GM12801 (cell line): ENCODE data around the gene IFIT5.

Source experiments
- TF ChIP-seq, protein P1 (sequence below): IDR thresholded peaks from one replicate; pipeline ENCODE4 v1.5.1; 2011; ENCODE audit warnings: control low read depth; ENCODE audit not compliant: insufficient read length; ENCODE audit errors: extremely low read depth

IFIT5 gene

GRCh38 chr10:89438525-89438924 is 24.2 kb downstream of the IFIT5 start:
- TF ChIP-seq, protein P1, sequence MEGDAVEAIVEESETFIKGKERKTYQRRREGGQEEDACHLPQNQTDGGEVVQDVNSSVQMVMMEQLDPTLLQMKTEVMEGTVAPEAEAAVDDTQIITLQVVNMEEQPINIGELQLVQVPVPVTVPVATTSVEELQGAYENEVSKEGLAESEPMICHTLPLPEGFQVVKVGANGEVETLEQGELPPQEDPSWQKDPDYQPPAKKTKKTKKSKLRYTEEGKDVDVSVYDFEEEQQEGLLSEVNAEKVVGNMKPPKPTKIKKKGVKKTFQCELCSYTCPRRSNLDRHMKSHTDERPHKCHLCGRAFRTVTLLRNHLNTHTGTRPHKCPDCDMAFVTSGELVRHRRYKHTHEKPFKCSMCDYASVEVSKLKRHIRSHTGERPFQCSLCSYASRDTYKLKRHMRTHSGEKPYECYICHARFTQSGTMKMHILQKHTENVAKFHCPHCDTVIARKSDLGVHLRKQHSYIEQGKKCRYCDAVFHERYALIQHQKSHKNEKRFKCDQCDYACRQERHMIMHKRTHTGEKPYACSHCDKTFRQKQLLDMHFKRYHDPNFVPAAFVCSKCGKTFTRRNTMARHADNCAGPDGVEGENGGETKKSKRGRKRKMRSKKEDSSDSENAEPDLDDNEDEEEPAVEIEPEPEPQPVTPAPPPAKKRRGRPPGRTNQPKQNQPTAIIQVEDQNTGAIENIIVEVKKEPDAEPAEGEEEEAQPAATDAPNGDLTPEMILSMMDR = no peak

DNA sequence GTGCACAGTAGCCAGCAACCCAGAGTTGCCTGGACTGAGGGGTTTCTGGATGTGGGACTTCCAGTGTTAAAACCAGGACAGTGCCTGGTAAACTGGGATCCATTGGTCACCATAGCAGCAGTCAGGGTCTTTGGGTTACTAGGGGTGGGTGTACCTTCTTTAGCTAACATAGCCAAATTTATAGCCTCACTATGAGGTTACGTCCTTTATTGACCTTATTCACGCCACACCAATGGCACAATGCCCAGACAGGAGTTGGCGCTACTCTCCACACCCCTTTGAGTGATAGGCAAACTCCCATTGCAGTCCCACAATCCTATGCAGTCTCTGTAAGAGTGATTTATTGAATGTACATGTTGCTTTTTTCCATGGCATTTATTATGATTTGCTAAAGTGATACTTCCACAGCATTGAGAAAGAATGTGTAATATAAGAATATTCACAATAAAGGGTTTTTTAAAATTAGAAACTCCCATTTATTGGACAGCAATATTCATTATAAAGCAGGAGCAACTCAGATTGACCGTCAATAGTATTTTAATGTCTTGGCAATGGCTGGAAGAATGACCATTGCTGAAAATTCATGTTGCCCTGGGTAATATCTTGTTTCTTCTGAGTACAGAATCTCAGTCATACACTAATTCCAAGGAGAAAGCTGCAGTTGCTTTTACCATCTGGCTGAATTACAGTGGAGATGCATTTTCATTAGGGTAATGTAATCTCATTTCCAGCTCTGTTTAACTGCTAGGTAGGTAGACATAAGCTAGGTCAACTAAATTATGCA is 26.1 kb downstream of the IFIT5 start:
- TF ChIP-seq, protein P1 = no peak

GRCh38 chr10:89442289-89442688 is 27.9 kb downstream of the IFIT5 start:
- TF ChIP-seq, protein P1 = no peak

DNA sequence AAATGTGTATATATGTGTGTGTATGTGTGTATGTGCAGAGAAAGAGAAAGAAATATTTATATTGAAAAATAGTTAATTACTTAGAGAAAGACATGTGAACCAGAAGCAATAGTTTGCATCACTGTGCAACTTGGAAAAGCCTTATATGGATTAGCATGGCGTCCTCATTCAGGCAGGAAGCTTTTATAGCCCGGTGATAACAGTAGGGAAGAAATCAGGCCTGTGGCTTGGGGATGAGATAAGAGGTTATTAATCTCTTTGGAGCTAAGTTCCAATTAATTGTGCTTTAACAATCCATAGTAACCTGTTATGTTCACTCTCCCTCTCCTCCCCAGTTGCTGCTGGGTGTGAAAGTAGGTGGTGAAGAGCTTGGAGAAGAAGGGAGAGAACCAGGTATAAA is 36.5 kb downstream of the IFIT5 start:
- TF ChIP-seq, protein P1 = no peak

DNA sequence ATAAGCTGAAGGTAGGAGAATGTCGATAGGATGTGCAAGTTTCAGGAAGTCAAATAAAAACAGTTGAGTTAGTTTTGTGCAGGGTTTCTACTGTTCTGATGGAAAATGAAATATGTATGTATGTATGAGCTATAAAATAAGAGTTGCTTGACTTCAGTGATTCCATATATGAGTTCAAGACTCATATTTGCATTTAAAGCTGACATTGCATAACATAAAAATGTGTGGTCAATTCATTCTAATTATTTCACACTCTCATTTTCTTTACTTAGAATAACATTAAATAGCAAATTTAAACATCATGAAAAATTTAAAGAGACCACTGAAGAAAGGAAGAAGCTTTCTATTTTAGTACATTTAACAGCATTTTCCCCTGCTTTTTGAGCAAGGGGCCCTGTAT is 37.8 kb downstream of the IFIT5 start:
- TF ChIP-seq, protein P1 = no peak

GRCh38 chr10:89454561-89455347 is 40.4 kb downstream of the IFIT5 start:
- TF ChIP-seq, protein P1 = no peak

GRCh38 chr10:89458291-89458690 is 43.9 kb downstream of the IFIT5 start:
- TF ChIP-seq, protein P1 = no peak
